ENCODE results near the gene MSS51. TPM values are rescaled to one million over a fixed set of nuclear protein-coding genes. Genes with fewer than 3 reads are reported as not detected.

MSS51 gene
- polyA plus RNA-seq, 1 donor from 2014 or later = 8.3 TPM

Other genes starting within 250 kb of the MSS51 start
- 79.5 and 88.0 TPM in 2 replicates for gene DNAJC9, start 186.3 kb downstream of the MSS51 start, polyA plus RNA-seq
- gene MRPS16, start 180.9 kb downstream of the MSS51 start, polyA plus RNA-seq = 74.6 and 80.6 TPM in 2 replicates
- 5.8 and 7.3 TPM in 2 replicates for gene CFAP70, start 74.7 kb downstream of the MSS51 start, polyA plus RNA-seq
- 23.9 and 26.2 TPM in 2 replicates for gene ANXA7, start 19.5 kb downstream of the MSS51 start, polyA plus RNA-seq
- 101 and 102 TPM in 2 replicates for gene PPP3CB, start 62.5 kb upstream of the MSS51 start, polyA plus RNA-seq
- 12.7 and 18.4 TPM in 2 replicates for gene USP54, start 157.8 kb upstream of the MSS51 start, polyA plus RNA-seq
- 0.61 TPM in 1 of 2 replicates, not detected in the other for gene MYOZ1, start 207.9 kb upstream of the MSS51 start, polyA plus RNA-seq
- gene SYNPO2L, start 222.5 kb upstream of the MSS51 start, polyA plus RNA-seq = not detected in 2 replicates